Naive B cell (primary cell): Measurements from ENCODE around the gene STK32A. TPM values are rescaled to one million over a fixed set of nuclear protein-coding genes. Genes with fewer than 3 reads are reported as not detected.

ENCODE experiments used
- ATAC-seq, 2 donors: fragments of 150-1000 bp; cut with Tn5 transposase; 2 replicates each; pipeline ENCODE4 v1.10.0; 2021; ENCODE audit warnings: low read depth in 2 of 2, mild to moderate bottlenecking in 2 of 2, moderate library complexity in 2 of 2
- DNase-seq: peaks from one replicate; pipeline ENCODE4 v3.0.0; 2022
- H3K27ac Mint-ChIP-seq, 6 donors: one replicate each; pipeline ENCODE4 v1.8.0; 2020 to 2022; ENCODE audit warnings: mild to moderate bottlenecking in 6 of 6, mixed read lengths in 6 of 6, moderate library complexity in 5 of 6, inconsistent platforms in 2 of 6
- H3K27me3 Mint-ChIP-seq, 3 donors: one replicate each; pipeline ENCODE4 v1.8.0; 2021 to 2022; ENCODE audit warnings: mixed read lengths in 3 of 3, mild to moderate bottlenecking in 1 of 3
- H3K36me3 Mint-ChIP-seq, 2 donors: one replicate each; pipeline ENCODE4 v1.8.0; 2020 to 2022; ENCODE audit warnings: mixed read lengths in 2 of 2, inconsistent platforms in 1 of 2, mild to moderate bottlenecking in 1 of 2
- H3K4me1 Mint-ChIP-seq, 3 donors: one replicate each; pipeline ENCODE4 v1.8.0; 2020 to 2022; ENCODE audit warnings: mixed read lengths in 3 of 3, inconsistent platforms in 1 of 3, mild to moderate bottlenecking in 1 of 3, moderate library complexity in 1 of 3
- H3K4me3 Mint-ChIP-seq, 8 donors: one replicate each; pipeline ENCODE4 v1.8.0; 2020 to 2022; ENCODE audit warnings: mild to moderate bottlenecking in 8 of 8, mixed read lengths in 8 of 8, moderate library complexity in 8 of 8, inconsistent platforms in 2 of 8
- H3K9me3 Mint-ChIP-seq, 7 donors: one replicate each; pipeline ENCODE4 v1.8.0; 2020 to 2022; ENCODE audit warnings: mixed read lengths in 7 of 7, mild to moderate bottlenecking in 5 of 7, inconsistent platforms in 2 of 7, moderate library complexity in 1 of 7
- polyA plus RNA-seq, 6 donors: library from polyadenylated mRNA; unstranded; fragments of 300-500 nt; fragmentation: Illumina TruSeq; gene quantifications; one replicate each; pipeline ENCODE4 v1.2.3, GENCODE V29; 2021; ENCODE audit warnings: low read depth in 6 of 6

STK32A gene
- polyA plus RNA-seq, 6 donors from 2014 or later: not detected

GRCh38 chr5:147393874-147394672 is 159.2 kb downstream of the STK32A start:
- peaks cover 0 to 9% (median 0%) of the 10 kb centered on the region in 7 donors for H3K9me3 Mint-ChIP-seq
- H3K27ac Mint-ChIP-seq: no peak overlapping the region
- H3K36me3 Mint-ChIP-seq: no peaks in the 10 kb centered on the region
- H3K27me3 Mint-ChIP-seq: peaks cover 0 to 14% (median 0%) of the 10 kb centered on the region in 3 donors
- no peak for ATAC-seq
- no peaks in the 10 kb centered on the region for H3K4me1 Mint-ChIP-seq
- H3K4me3 Mint-ChIP-seq: no peak overlapping the region
- DNase-seq: no peak

- no peaks in the 10 kb centered on the region for H3K36me3 Mint-ChIP-seq
- H3K4me3 Mint-ChIP-seq: no peak overlapping the region
- no peak for ATAC-seq
- peaks cover 0 to 10% (median 0%) of the 10 kb centered on the region in 3 donors for H3K27me3 Mint-ChIP-seq
- H3K4me1 Mint-ChIP-seq: no peaks in the 10 kb centered on the region
- H3K27ac Mint-ChIP-seq: no peak overlapping the region
- peaks cover 0 to 9% (median 0%) of the 10 kb centered on the region in 7 donors for H3K9me3 Mint-ChIP-seq
- DNase-seq: no peak
These were observed 161.4 kb downstream of the STK32A start for GRCh38 chr5:147396070-147396823.

- H3K27me3 Mint-ChIP-seq: no peaks in the 10 kb centered on the region
- DNase-seq (no peak), ATAC-seq (no peak)
- no peak overlapping the region for H3K4me3 Mint-ChIP-seq
- H3K36me3 Mint-ChIP-seq: no peaks in the 10 kb centered on the region
- H3K9me3 Mint-ChIP-seq: peaks cover 0 to 9% (median 0%) of the 10 kb centered on the region in 7 donors
- peak overlapping the region in 1 of 6 donors; percentile 7 for H3K27ac Mint-ChIP-seq
- no peaks in the 10 kb centered on the region for H3K4me1 Mint-ChIP-seq
These were observed 162.8 kb downstream of the STK32A start for GRCh38 chr5:147397616-147398015.

DNA sequence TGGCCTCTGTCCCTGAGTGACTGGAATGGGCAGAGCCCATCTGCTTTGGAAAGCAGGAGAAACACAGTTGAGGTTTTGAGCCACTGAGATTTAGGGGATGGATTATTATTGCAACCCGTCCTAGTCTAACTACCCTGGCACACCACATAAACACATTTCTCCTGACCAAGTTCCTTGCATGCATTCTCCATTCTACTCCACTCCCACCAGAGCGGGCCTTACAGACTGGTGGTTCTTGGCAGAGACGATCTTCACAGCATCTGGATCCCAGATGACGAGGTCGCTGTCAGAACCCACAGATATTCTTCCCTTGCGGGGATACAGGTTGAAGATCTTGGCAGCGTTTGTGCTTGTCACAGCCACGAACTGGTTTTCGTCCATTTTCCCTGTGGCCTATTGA is 164.0 kb downstream of the STK32A start:
- DNase-seq: no peak
- Mint-ChIP-seq H3K4me3 (no peak overlapping the region), H3K9me3 (peaks cover 0 to 5% (median 0%) of the 10 kb centered on the region in 7 donors), H3K27ac (no peak overlapping the region), H3K36me3 (no peaks in the 10 kb centered on the region), H3K4me1 (no peaks in the 10 kb centered on the region), H3K27me3 (peaks cover 0 to 2% (median 0%) of the 10 kb centered on the region in 3 donors)
- ATAC-seq: no peak

GRCh38 chr5:147400126-147400809 is 165.4 kb downstream of the STK32A start:
- Mint-ChIP-seq H3K4me1 (no peaks in the 10 kb centered on the region), H3K27me3 (peaks cover 0 to 8% (median 0%) of the 10 kb centered on the region in 3 donors), H3K27ac (peak overlapping the region in 2 of 6 donors; percentile 33 to 47), H3K9me3 (peaks cover 0 to 5% (median 0%) of the 10 kb centered on the region in 7 donors), H3K36me3 (no peaks in the 10 kb centered on the region), H3K4me3 (no peak overlapping the region)
- DNase-seq: no peak
- no peak for ATAC-seq

- H3K27ac Mint-ChIP-seq: peak overlapping the region in 2 of 6 donors; percentile 33 to 47
- ATAC-seq (no peak), DNase-seq (no peak)
- no peak overlapping the region for H3K4me3 Mint-ChIP-seq
- peaks cover 0 to 8% (median 0%) of the 10 kb centered on the region in 3 donors for H3K27me3 Mint-ChIP-seq
- no peaks in the 10 kb centered on the region for H3K36me3 Mint-ChIP-seq
- H3K9me3 Mint-ChIP-seq: peaks cover 0 to 1% (median 0%) of the 10 kb centered on the region in 7 donors
- no peaks in the 10 kb centered on the region for H3K4me1 Mint-ChIP-seq
These were observed 166.1 kb downstream of the STK32A start for GRCh38 chr5:147400881-147401280.

GRCh38 chr5:147403651-147404640 is 169.1 kb downstream of the STK32A start:
- Mint-ChIP-seq H3K4me1 (no peaks in the 10 kb centered on the region), H3K27me3 (peaks cover 0 to 8% (median 0%) of the 10 kb centered on the region in 3 donors), H3K9me3 (no peaks in the 10 kb centered on the region), H3K27ac (peak overlapping the region in 1 of 6 donors; percentile 59), H3K4me3 (no peak overlapping the region), H3K36me3 (no peaks in the 10 kb centered on the region)
- ATAC-seq (no peak), DNase-seq (no peak)

- no peak for ATAC-seq
- H3K27me3 Mint-ChIP-seq: peaks cover 0 to 8% (median 0%) of the 10 kb centered on the region in 3 donors
These were observed 169.9 kb downstream of the STK32A start for GRCh38 chr5:147404706-147405105.

GRCh38 chr5:147406636-147407035 is 171.8 kb downstream of the STK32A start:
- Mint-ChIP-seq H3K27ac (no peak overlapping the region), H3K27me3 (peaks cover 0 to 8% (median 0%) of the 10 kb centered on the region in 3 donors)

More at GRCh38 chr5:147404706-147405105, 169.9 kb downstream of the STK32A start:
- Mint-ChIP-seq H3K9me3 (no peaks in the 10 kb centered on the region), H3K27ac (no peak overlapping the region), H3K36me3 (no peaks in the 10 kb centered on the region), H3K4me1 (no peaks in the 10 kb centered on the region), H3K4me3 (no peak overlapping the region)
- no peak for DNase-seq

GRCh38 chr5:147407094-147407681 is 172.4 kb downstream of the STK32A start:
- Mint-ChIP-seq H3K27me3 (peaks cover 0 to 8% (median 0%) of the 10 kb centered on the region in 3 donors), H3K36me3 (no peaks in the 10 kb centered on the region), H3K4me1 (no peaks in the 10 kb centered on the region), H3K27ac (no peak overlapping the region), H3K4me3 (no peak overlapping the region), H3K9me3 (no peaks in the 10 kb centered on the region)
- ATAC-seq (no peak), DNase-seq (no peak)

More at GRCh38 chr5:147406636-147407035, 171.8 kb downstream of the STK32A start:
- Mint-ChIP-seq H3K4me1 (no peaks in the 10 kb centered on the region), H3K4me3 (no peak overlapping the region), H3K9me3 (no peaks in the 10 kb centered on the region), H3K36me3 (no peaks in the 10 kb centered on the region)
- ATAC-seq (no peak), DNase-seq (no peak)

- no peaks in the 10 kb centered on the region for H3K36me3 Mint-ChIP-seq
- no peak for ATAC-seq
- no peak for DNase-seq
- H3K27me3 Mint-ChIP-seq: peaks cover 0 to 5% (median 0%) of the 10 kb centered on the region in 3 donors
- no peak overlapping the region for H3K4me3 Mint-ChIP-seq
- H3K9me3 Mint-ChIP-seq: no peaks in the 10 kb centered on the region
- no peak overlapping the region for H3K27ac Mint-ChIP-seq
- H3K4me1 Mint-ChIP-seq: no peaks in the 10 kb centered on the region
These were observed 174.2 kb downstream of the STK32A start for GRCh38 chr5:147408980-147409379.
